Suppressor macrophage (primary cell): Measurements from ENCODE around the gene PEX26.
"Not testable (repeated sequence)": the region's sequence is repeated elsewhere in the genome, so short reads cannot be mapped to it uniquely, and the experiment has no call there.

ENCODE experiments used
- DNase-seq, 4 experiments: peaks; one replicate each; pipeline ENCODE4 v3.0.0-alpha.2; 2020 to 2022

PEX26 gene

GRCh38 chr22:18056807-18057474, 20.8 kb upstream of the PEX26 start:
- peak in 2 of 4 experiments; percentile 4 to 12 for DNase-seq

- DNase-seq = peak; percentile 79 to 93 (median 86)
Observed at GRCh38 chr22:18057568-18058209, 20.1 kb upstream of the PEX26 start.

GRCh38 chr22:18058371-18059093, 19.3 kb upstream of the PEX26 start:
- DNase-seq = no peak

- no peak for DNase-seq
Observed at GRCh38 chr22:18059094-18059417, 18.7 kb upstream of the PEX26 start.

- no peak for DNase-seq
Observed at GRCh38 chr22:18059473-18059872, 18.3 kb upstream of the PEX26 start.

- DNase-seq = no peak
Observed at GRCh38 chr22:18059991-18060390, 17.8 kb upstream of the PEX26 start.

GRCh38 chr22:18060646-18061620, 16.9 kb upstream of the PEX26 start:
- peak; percentile 21 to 64 (median 36) for DNase-seq

- no peak for DNase-seq
Observed at GRCh38 chr22:18062421-18062820, 15.4 kb upstream of the PEX26 start.

GRCh38 chr22:18063306-18063705, 14.5 kb upstream of the PEX26 start:
- no peak for DNase-seq

GRCh38 chr22:18063715-18064114, 14.1 kb upstream of the PEX26 start:
- DNase-seq = not testable (repeated sequence)

GRCh38 chr22:18064636-18065035, 13.2 kb upstream of the PEX26 start:
- no peak for DNase-seq

- DNase-seq = no peak
Observed at GRCh38 chr22:18065256-18065655, 12.5 kb upstream of the PEX26 start.

- no peak for DNase-seq
Observed at GRCh38 chr22:18066181-18066859, 11.5 kb upstream of the PEX26 start.

GRCh38 chr22:18067121-18067520, 10.7 kb upstream of the PEX26 start:
- DNase-seq = no peak

- no peak for DNase-seq
Observed at GRCh38 chr22:18067548-18068341, 10.0 kb upstream of the PEX26 start.

- no peak for DNase-seq
Observed at GRCh38 chr22:18068381-18068988, 9.3 kb upstream of the PEX26 start.

- no peak for DNase-seq
Observed at GRCh38 chr22:18069041-18069440, 8.7 kb upstream of the PEX26 start.

GRCh38 chr22:18070041-18070440, 7.7 kb upstream of the PEX26 start:
- no peak for DNase-seq

- DNase-seq = no peak
Observed at GRCh38 chr22:18070556-18071306, 7.1 kb upstream of the PEX26 start.
